BLaER1 treated with 17β-estradiol and CSF1 and Interleukin-3, amounts not matched to agents 10 nM and 100 nM (cell line): ENCODE data around the gene ACVR2A.
A peak's percentile ranks its signal among the peaks of the same experiment; 100 is the strongest.

ENCODE experiments used
- H3K27ac ChIP-seq, 11 experiments: shearing (Covaris generic); formaldehyde crosslinking; 2 replicates each; pipeline ENCODE4 v1.8.1; 2022
- H3K27me3 ChIP-seq, 11 experiments: shearing (Covaris generic); formaldehyde crosslinking; 2 replicates each; pipeline ENCODE4 v1.8.1; 2022
- H3K36me3 ChIP-seq, 11 experiments: shearing (Covaris generic); formaldehyde crosslinking; 2 replicates each; pipeline ENCODE4 v1.8.1; 2022
- H3K4me1 ChIP-seq, 10 experiments: shearing (Covaris generic); formaldehyde crosslinking; 2 replicates each; pipeline ENCODE4 v1.8.1; 2022
- H3K4me2 ChIP-seq, 11 experiments: shearing (Covaris generic); formaldehyde crosslinking; 2 replicates each; pipeline ENCODE4 v1.8.1; 2022
- H3K4me3 ChIP-seq, 10 experiments: shearing (Covaris generic); formaldehyde crosslinking; 2 replicates each; pipeline ENCODE4 v1.8.1; 2022
- H3K9ac ChIP-seq, 11 experiments: shearing (Covaris generic); formaldehyde crosslinking; 2 replicates each; pipeline ENCODE4 v1.8.1; 2022
- H3K9me3 ChIP-seq, 11 experiments: shearing (Covaris generic); formaldehyde crosslinking; replicated peaks in 1 of 11; 2 replicates each; pipeline ENCODE4 v1.8.1; 2022
- H4K20me1 ChIP-seq, 11 experiments: shearing (Covaris generic); formaldehyde crosslinking; 2 replicates each; pipeline ENCODE4 v1.8.1; 2022
- Cebpa-rat ChIP-seq, 11 experiments: shearing (Covaris generic); IDR thresholded peaks; 2 replicates each; pipeline ENCODE4 v1.8.1; 2022

ACVR2A gene

DNA sequence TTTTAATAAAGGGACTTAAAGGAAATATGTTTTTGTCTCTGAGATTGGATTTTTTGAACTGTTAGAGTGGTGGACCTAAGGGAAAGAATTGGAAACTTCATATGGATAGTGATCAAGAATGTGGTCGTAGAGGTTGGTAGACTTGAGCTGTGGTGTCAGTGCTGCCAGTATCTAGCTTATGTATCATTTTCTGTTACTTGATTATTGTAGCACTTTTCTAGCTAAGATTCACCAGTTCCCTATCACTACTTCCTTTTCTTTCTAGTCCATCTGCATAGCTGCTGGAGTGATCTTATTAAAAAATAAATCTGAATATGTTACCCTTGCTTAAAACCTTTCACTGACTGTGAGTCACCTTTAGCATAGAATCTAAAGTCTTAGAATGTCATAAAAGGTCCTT, 6.0 kb downstream of the ACVR2A start:
- peaks cover 5 to 100% (median 27%) of the 10 kb centered on the region in 11 experiments; a peak in 19 of 22 replicates for H4K20me1 ChIP-seq
- no peak overlapping the region for H3K9ac ChIP-seq
- no peaks in the 10 kb centered on the region for H3K9me3 ChIP-seq
- peaks cover 5 to 64% (median 11%) of the 10 kb centered on the region in 10 experiments; a peak in 18 of 20 replicates for H3K4me1 ChIP-seq
- no peaks in the 10 kb centered on the region; a peak in 1 of 22 replicates for H3K36me3 ChIP-seq
- peak overlapping the region in 3 of 11 experiments; percentile 22 to 72 (median 69); a peak in 5 of 22 replicates for H3K4me2 ChIP-seq
- H3K4me3 ChIP-seq: no peak overlapping the region
- H3K27ac ChIP-seq: no peak overlapping the region
- no peak for TF ChIP-seq Cebpa-rat (IDR thresholded peaks at IDR 0.05)
- peaks cover 4 to 24% (median 19%) of the 10 kb centered on the region in 11 experiments; a peak in 19 of 22 replicates for H3K27me3 ChIP-seq

DNA sequence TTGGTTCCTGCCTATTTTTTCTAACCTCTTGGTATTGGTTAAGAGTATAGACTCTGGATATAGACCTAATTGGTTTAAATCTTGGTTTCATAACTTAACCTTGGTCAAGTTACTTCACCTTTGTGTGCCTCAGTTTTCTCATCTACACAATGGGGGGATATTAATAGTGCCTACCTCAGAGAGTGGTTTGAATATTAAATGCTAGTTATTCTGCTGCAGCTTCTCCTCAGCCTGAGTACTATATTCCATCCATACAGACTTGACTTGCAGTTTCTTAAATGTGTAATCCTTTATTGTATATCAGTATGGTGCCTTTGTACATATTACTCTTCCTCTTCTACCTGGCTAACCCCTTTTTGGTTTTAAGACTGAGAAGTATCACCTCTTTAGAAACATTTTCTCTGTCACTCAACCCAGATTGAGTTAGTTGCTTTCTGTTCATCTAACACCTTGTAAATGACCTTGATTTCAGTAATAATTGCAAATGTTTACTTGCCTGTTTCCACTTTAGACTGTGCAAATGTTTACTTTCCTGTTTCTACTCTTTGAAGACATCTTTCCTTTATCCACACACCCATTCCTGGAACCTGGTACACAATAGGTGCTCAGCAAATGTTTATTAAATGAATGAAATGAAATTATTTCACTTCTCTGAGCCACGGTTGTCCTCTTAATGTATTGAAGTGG, 6.6 kb downstream of the ACVR2A start:
- Histone ChIP-seq H3K9me3 (no peaks in the 10 kb centered on the region), H3K27ac (no peak overlapping the region), H4K20me1 (peaks cover under 1 to 100% (median 21%) of the 10 kb centered on the region in 11 experiments; a peak in 19 of 22 replicates), H3K4me2 (peak overlapping the region in 3 of 11 experiments; percentile 22 to 72 (median 69); a peak in 5 of 22 replicates), H3K4me3 (no peak overlapping the region), H3K9ac (no peak overlapping the region), H3K36me3 (no peaks in the 10 kb centered on the region; a peak in 1 of 22 replicates), H3K27me3 (peaks cover 4 to 18% (median 14%) of the 10 kb centered on the region in 11 experiments; a peak in 19 of 22 replicates), H3K4me1 (peaks cover 0 to 60% (median 5%) of the 10 kb centered on the region in 10 experiments; a peak in 13 of 20 replicates)
- no peak for TF ChIP-seq Cebpa-rat (IDR thresholded peaks at IDR 0.05)

DNA sequence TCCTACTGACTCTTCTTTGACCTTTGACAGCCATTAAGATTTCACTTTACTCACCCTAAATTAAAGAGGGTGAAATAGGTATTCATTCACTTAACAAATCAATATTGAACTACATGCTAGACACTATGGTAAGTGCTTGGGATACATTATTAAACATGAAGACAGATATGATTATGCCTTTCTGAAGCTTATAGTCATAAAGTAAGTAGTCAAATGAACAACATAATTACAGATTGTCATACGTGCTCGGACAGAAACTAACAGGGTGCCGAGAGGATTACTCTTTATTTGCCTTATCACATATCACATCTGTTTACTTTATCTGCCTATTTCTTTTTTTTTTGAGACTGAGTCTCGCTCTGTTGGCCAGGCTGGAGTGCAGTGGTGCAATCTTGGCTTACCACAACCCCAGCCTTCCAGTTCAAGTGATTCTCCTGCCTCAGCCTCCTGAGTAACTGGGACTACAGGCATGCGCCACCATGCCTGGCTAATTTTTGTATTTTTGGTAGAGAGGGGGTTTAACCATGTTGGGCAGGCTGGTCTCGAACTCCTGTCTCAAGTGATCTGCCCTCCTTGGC, 9.8 kb downstream of the ACVR2A start:
- Histone ChIP-seq H3K27ac (no peak overlapping the region), H3K4me2 (peak overlapping the region in 1 of 11 experiments; percentile 2; a peak in 1 of 22 replicates), H3K4me1 (peaks cover 0 to 32% (median 0%) of the 10 kb centered on the region in 10 experiments; a peak in 6 of 20 replicates), H3K36me3 (no peaks in the 10 kb centered on the region; a peak in 1 of 22 replicates), H3K9ac (no peak overlapping the region), H4K20me1 (peaks cover 0 to 100% (median 8%) of the 10 kb centered on the region in 11 experiments; a peak in 9 of 22 replicates), H3K9me3 (no peaks in the 10 kb centered on the region), H3K4me3 (no peak overlapping the region), H3K27me3 (no peaks in the 10 kb centered on the region)
- no peak for TF ChIP-seq Cebpa-rat (IDR thresholded peaks at IDR 0.05)

DNA sequence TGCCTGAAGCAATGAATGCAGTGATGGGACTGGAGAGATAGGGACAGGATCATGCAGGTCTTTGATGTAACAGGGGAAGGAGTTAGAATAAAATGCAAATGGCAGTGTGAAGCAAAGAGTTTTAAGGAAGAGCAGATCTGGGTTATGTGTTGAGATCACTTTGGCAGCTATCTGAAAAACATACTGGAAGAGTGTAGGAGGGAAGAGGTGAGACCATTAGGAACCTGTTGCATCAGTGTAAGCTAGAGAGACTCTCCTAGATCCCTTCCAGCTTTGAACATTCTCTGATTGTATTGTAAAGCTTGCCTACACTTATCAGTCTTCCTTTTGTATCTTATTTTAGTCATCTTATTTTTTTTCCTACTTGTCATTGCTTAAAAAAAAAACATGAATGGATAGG, 10.5 kb downstream of the ACVR2A start:
- H4K20me1 ChIP-seq: peaks cover 0 to 100% (median 15%) of the 10 kb centered on the region in 11 experiments; a peak in 10 of 22 replicates
- no peaks in the 10 kb centered on the region for H3K9me3 ChIP-seq
- H3K27me3 ChIP-seq: no peaks in the 10 kb centered on the region
- H3K36me3 ChIP-seq: no peaks in the 10 kb centered on the region; a peak in 1 of 22 replicates
- H3K4me3 ChIP-seq: no peak overlapping the region
- no peak overlapping the region for H3K9ac ChIP-seq
- TF ChIP-seq Cebpa-rat (IDR thresholded peaks at IDR 0.05): no peak
- H3K4me1 ChIP-seq: peaks cover 0 to 25% (median 0%) of the 10 kb centered on the region in 10 experiments; a peak in 6 of 20 replicates
- peak overlapping the region in 1 of 11 experiments; percentile 2; a peak in 1 of 22 replicates for H3K4me2 ChIP-seq
- no peak overlapping the region for H3K27ac ChIP-seq

DNA sequence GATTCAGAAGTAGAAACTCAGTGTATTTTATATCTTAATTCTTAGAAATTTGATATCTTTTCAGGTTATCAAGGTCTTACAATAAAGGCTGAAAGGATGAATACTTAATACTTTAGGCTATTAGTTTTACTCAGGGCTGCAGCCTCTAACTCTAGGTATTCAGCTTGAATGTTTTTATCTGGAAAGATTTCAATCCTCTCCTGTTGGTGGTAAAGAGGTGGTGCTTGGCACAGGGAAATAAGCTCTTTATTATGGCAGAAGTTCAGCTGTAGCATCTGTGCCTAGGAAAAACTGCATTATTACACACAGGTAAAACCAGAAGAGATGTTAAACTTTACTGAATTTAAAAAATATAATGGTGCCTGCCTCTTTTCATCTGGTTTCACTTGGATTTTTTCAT, 11.1 kb downstream of the ACVR2A start:
- Histone ChIP-seq H3K4me1 (peaks cover 0 to 18% (median 0%) of the 10 kb centered on the region in 10 experiments; a peak in 6 of 20 replicates), H3K4me3 (no peak overlapping the region), H3K9me3 (no peaks in the 10 kb centered on the region), H3K36me3 (no peaks in the 10 kb centered on the region; a peak in 1 of 22 replicates), H3K4me2 (no peak overlapping the region), H3K27me3 (no peaks in the 10 kb centered on the region), H3K9ac (no peak overlapping the region), H4K20me1 (peaks cover 0 to 100% (median 18%) of the 10 kb centered on the region in 11 experiments; a peak in 10 of 22 replicates), H3K27ac (no peak overlapping the region)
- no peak for TF ChIP-seq Cebpa-rat (IDR thresholded peaks at IDR 0.05)

DNA sequence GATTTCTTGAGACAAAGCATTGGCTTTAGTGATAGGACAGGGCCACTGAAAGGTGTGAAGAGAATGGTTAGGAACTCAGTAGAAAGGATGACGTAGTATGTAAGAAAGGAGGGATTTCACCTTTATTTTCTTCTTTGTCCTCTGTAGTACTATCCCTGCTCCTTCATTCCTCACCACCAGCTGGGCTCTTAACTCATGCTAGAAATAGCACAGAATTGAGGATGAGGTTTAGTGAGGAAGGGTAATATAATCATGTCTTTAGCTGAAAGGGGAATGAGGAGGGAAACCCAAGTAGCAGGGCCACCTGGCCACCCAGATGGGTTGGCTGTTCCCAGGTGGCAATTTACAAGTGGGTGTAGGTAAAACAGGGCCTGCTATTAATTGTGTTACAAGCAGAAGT, 15.2 kb downstream of the ACVR2A start:
- no peaks in the 10 kb centered on the region for H3K36me3 ChIP-seq
- H4K20me1 ChIP-seq: peaks cover 0 to 100% (median 16%) of the 10 kb centered on the region in 11 experiments; a peak in 11 of 22 replicates
- no peak overlapping the region for H3K4me2 ChIP-seq
- no peak overlapping the region for H3K27ac ChIP-seq
- TF ChIP-seq Cebpa-rat (IDR thresholded peaks at IDR 0.05): no peak
- no peaks in the 10 kb centered on the region for H3K27me3 ChIP-seq
- H3K4me3 ChIP-seq: no peak overlapping the region
- no peaks in the 10 kb centered on the region for H3K9me3 ChIP-seq
- peaks cover 5 to 15% (median 7%) of the 10 kb centered on the region in 10 experiments; a peak in 9 of 20 replicates for H3K4me1 ChIP-seq
- no peak overlapping the region for H3K9ac ChIP-seq

DNA sequence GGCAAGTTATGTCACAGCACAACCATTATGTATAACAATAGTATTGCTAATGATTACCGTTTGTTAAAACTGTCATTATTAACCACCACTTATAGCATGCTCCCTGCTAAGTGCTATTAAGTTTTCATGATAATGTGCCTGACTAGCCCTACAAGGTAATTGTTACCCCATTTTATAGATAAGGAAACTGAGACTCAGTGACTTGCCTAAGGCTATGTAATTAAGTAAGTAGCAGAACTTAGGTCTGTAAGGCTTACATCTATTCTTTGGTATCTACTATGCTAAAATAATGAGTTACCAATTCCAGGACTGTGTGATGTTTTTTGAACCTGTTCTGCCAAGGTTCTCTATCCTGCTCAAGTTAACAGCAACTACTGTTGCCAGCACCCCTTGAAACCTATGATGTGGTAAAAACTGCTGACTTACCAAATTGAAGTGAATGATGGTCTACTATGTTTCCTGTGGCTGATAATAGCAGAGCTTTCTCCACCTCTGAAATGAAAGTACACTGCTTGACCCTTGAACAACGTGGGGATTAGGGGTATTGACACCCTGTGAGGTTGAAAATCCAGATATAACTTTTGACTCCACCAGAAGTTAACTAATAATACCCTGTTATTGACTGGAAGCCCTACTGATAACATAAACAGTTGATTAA, 18.2 kb downstream of the ACVR2A start:
- peak overlapping the region in 3 of 11 experiments; percentile 10 to 27 (median 27); a peak in 4 of 22 replicates for H3K4me2 ChIP-seq
- H3K27ac ChIP-seq: no peak overlapping the region
- H3K9ac ChIP-seq: no peak overlapping the region
- H3K9me3 ChIP-seq: no peaks in the 10 kb centered on the region
- H4K20me1 ChIP-seq: peaks cover 0 to 100% (median 9%) of the 10 kb centered on the region in 11 experiments; a peak in 11 of 22 replicates
- H3K36me3 ChIP-seq: no peaks in the 10 kb centered on the region
- no peak for TF ChIP-seq Cebpa-rat (IDR thresholded peaks at IDR 0.05)
- no peaks in the 10 kb centered on the region for H3K27me3 ChIP-seq
- H3K4me3 ChIP-seq: no peak overlapping the region
- H3K4me1 ChIP-seq: peaks cover 7 to 38% (median 20%) of the 10 kb centered on the region in 10 experiments; a peak in 19 of 20 replicates

DNA sequence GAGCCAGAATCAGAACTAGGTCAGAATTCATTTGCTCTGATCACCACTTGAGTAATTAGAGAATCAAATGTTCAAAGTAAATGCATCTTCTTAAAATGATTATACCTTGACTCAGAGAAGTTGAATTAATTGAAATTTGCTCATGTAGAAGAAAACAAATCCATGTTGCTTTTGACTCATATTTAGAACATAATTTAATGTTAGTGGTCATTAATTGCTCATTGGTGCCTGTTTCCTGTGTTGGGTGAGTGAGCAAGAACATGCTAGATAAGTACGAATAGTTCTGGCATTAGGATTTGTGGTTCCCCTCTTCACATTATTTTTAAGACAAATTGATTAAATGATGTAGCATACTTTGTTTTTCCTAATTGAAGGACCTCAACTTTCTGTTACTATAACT, 19.0 kb downstream of the ACVR2A start:
- no peak overlapping the region for H3K27ac ChIP-seq
- no peak overlapping the region for H3K9ac ChIP-seq
- H3K9me3 ChIP-seq: no peaks in the 10 kb centered on the region
- H3K36me3 ChIP-seq: no peaks in the 10 kb centered on the region
- TF ChIP-seq Cebpa-rat (IDR thresholded peaks at IDR 0.05): no peak
- peaks cover 7 to 41% (median 21%) of the 10 kb centered on the region in 10 experiments; a peak in 19 of 20 replicates for H3K4me1 ChIP-seq
- H4K20me1 ChIP-seq: peaks cover 0 to 100% (median 5%) of the 10 kb centered on the region in 11 experiments; a peak in 10 of 22 replicates
- no peak overlapping the region for H3K4me3 ChIP-seq
- no peaks in the 10 kb centered on the region for H3K27me3 ChIP-seq
- H3K4me2 ChIP-seq: peak overlapping the region in 2 of 11 experiments; percentile 2 to 4; a peak in 4 of 22 replicates
